Activated B cell treated with CpG ODN at 0.5 μM for 24 hours (primary cell): Measurements from ENCODE around the gene MDFIC2. TPM values are rescaled to one million over a fixed set of nuclear protein-coding genes. Genes with fewer than 3 reads are reported as not detected.

Experiments used
- ATAC-seq: fragments of 200-7000 bp; cut with Tn5 transposase; one replicate; pipeline ENCODE4 v1.10.0; 2021; ENCODE audit warnings: low read depth, mild to moderate bottlenecking, moderate library complexity
- CTCF ChIA-PET: fragments of 350-600 bp; sonication (Branson Sonifier 250); formaldehyde crosslinking; loops from one replicate; lab custom pipeline; 2021; ENCODE audit warnings: antibody characterized with exemption; lab: Charles Lee
- POLR2A ChIA-PET: fragments of 350-600 bp; sonication (Branson Sonifier 250); formaldehyde crosslinking; loops from one replicate; lab custom pipeline; 2021; ENCODE audit warnings: antibody characterized with exemption; lab: Charles Lee
- DNase-seq: peaks from one replicate; pipeline ENCODE4 v3.0.0; 2022
- H3K27ac Mint-ChIP-seq: one replicate; pipeline ENCODE4 v1.8.0; 2020; ENCODE audit warnings: mixed read lengths
- H3K27me3 Mint-ChIP-seq: one replicate; pipeline ENCODE4 v1.8.0; 2021; ENCODE audit warnings: mixed read lengths
- H3K36me3 Mint-ChIP-seq: one replicate; pipeline ENCODE4 v1.8.0; 2021; ENCODE audit warnings: low read depth, mixed read lengths
- H3K4me1 Mint-ChIP-seq: one replicate; pipeline ENCODE4 v1.8.0; 2021; ENCODE audit warnings: mixed read lengths
- H3K4me3 Mint-ChIP-seq: one replicate; pipeline ENCODE4 v1.8.0; 2020; ENCODE audit warnings: mild to moderate bottlenecking, mixed read lengths
- H3K9me3 Mint-ChIP-seq: one replicate; pipeline ENCODE4 v1.8.0; 2020; ENCODE audit warnings: mixed read lengths
- intact Hi-C: fragments of 100-400 bp; cut with micrococcal nuclease; formaldehyde crosslinking; loops from one replicate; pipeline ENCODE4 v1.15.1; 2024
- total RNA-seq: library from RNA; stranded (reverse); gene quantifications from 2 replicates; pipeline ENCODE4 v1.2.3, GENCODE V29; 2022
- TF ChIP-seq, protein P1 (sequence below): fragments of 200-600 bp; IDR thresholded peaks from one replicate; pipeline ENCODE4 v1.8.0; 2022; ENCODE audit warnings: antibody characterized with exemption, mild to moderate bottlenecking

Gene MDFIC2
- total RNA-seq, 1 donor from 2014 or later: not detected

- TF ChIP-seq, protein P1, sequence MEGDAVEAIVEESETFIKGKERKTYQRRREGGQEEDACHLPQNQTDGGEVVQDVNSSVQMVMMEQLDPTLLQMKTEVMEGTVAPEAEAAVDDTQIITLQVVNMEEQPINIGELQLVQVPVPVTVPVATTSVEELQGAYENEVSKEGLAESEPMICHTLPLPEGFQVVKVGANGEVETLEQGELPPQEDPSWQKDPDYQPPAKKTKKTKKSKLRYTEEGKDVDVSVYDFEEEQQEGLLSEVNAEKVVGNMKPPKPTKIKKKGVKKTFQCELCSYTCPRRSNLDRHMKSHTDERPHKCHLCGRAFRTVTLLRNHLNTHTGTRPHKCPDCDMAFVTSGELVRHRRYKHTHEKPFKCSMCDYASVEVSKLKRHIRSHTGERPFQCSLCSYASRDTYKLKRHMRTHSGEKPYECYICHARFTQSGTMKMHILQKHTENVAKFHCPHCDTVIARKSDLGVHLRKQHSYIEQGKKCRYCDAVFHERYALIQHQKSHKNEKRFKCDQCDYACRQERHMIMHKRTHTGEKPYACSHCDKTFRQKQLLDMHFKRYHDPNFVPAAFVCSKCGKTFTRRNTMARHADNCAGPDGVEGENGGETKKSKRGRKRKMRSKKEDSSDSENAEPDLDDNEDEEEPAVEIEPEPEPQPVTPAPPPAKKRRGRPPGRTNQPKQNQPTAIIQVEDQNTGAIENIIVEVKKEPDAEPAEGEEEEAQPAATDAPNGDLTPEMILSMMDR: no peak
- Mint-ChIP-seq H3K27me3 (peaks cover 3% of the 10 kb centered on the region), H3K4me3 (no peak overlapping the region), H3K9me3 (no peaks in the 10 kb centered on the region), H3K27ac (no peak overlapping the region), H3K4me1 (no peaks in the 10 kb centered on the region), H3K36me3 (no peaks in the 10 kb centered on the region)
- ATAC-seq (no peak), DNase-seq (no peak)
- POLR2A ChIA-PET: no interaction called here
- CTCF ChIA-PET: interaction anchor here (0.9 kb wide), 1 partner anchor 113 kb away, joined by 3 read pairs; no protein-coding TSS in a partner anchor
- intact Hi-C loops: no loop called here
Measured at GRCh38 chr3:70233812-70234211, 78.6 kb downstream of the MDFIC2 start.

GRCh38 chr3:70233112-70233511 lies 79.3 kb downstream of the MDFIC2 start:
- no peaks in the 10 kb centered on the region for H3K9me3 Mint-ChIP-seq

GRCh38 chr3:70231266-70231701 lies 81.2 kb downstream of the MDFIC2 start:
- Mint-ChIP-seq H3K9me3 (no peaks in the 10 kb centered on the region), H3K27me3 (peaks cover 3% of the 10 kb centered on the region), H3K4me1 (no peaks in the 10 kb centered on the region), H3K36me3 (no peaks in the 10 kb centered on the region), H3K4me3 (no peak overlapping the region), H3K27ac (no peak overlapping the region)
- ChIA-PET CTCF (no interaction called here), POLR2A (no interaction called here)
- intact Hi-C loops: no loop called here
- DNase-seq (no peak), ATAC-seq (no peak)
- TF ChIP-seq, protein P1: no peak

More at GRCh38 chr3:70233112-70233511, 79.3 kb downstream of the MDFIC2 start:
- TF ChIP-seq, protein P1: no peak
- ChIA-PET POLR2A (no interaction called here), CTCF (no interaction called here)
- Mint-ChIP-seq H3K4me3 (no peak overlapping the region), H3K27me3 (peaks cover 3% of the 10 kb centered on the region), H3K4me1 (no peaks in the 10 kb centered on the region), H3K36me3 (no peaks in the 10 kb centered on the region), H3K27ac (no peak overlapping the region)
- DNase-seq (no peak), ATAC-seq (no peak)
- intact Hi-C loops: no loop called here

DNA sequence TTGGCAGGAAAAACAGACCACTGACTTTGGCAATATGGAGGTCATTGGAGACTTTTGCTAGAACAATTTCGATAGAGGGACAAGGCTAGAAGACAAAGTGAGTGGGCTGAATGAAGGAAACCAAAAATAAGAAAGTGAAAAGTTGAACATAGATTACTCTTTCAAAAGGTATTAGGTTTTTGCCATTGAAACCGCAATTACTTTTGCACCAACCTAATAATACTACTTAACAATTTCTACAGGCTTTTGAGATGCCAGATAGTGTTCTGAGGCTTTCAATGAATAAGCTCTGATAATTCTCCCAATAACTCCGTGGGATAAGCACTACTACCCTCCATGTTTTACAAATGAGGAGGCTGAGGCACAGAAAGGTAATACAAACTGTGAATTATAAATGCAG lies 85.0 kb downstream of the MDFIC2 start:
- Mint-ChIP-seq H3K9me3 (no peaks in the 10 kb centered on the region), H3K4me1 (no peaks in the 10 kb centered on the region), H3K27me3 (peaks cover 6% of the 10 kb centered on the region), H3K4me3 (no peak overlapping the region), H3K36me3 (no peaks in the 10 kb centered on the region), H3K27ac (no peak overlapping the region)
- intact Hi-C loops: no loop called here
- DNase-seq (no peak), ATAC-seq (no peak)
- TF ChIP-seq, protein P1: no peak
- ChIA-PET CTCF (no interaction called here), POLR2A (no interaction called here)

DNA sequence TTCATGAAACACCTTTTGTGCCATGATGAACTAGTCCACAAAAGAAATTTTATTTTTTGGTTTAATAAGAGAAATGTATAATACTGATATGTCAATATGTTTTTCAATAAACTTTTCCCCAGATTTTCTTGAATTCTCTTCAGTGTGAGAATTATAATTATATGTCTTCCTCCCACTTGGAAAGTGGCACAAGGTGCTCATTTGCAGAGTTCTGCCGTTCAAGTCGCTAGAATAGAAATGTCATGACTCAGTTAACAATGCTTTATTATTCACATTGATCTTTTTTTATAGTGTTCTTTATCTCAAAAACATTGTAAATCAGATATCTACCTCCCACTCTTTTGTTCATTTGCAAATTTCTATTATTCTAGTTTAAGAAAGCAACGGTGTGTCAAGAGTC lies 87.3 kb downstream of the MDFIC2 start:
- H3K27ac Mint-ChIP-seq: no peak overlapping the region
- no peaks in the 10 kb centered on the region for H3K9me3 Mint-ChIP-seq
- POLR2A ChIA-PET: no interaction called here
- no peaks in the 10 kb centered on the region for H3K36me3 Mint-ChIP-seq
- intact Hi-C loops: no loop called here
- CTCF ChIA-PET: no interaction called here
- no peaks in the 10 kb centered on the region for H3K4me1 Mint-ChIP-seq
- peaks cover 4% of the 10 kb centered on the region for H3K27me3 Mint-ChIP-seq
- no peak overlapping the region for H3K4me3 Mint-ChIP-seq
- no peak for DNase-seq
- no peak for ATAC-seq
- TF ChIP-seq, protein P1: no peak
